KMS-11 (cell line): ENCODE data around the gene PNLIPRP2.

Experiments
- H2AFZ ChIP-seq: fragments of 200-600 bp; sonication (generic); 2 replicates; pipeline ENCODE4 v1.6.1; 2016; ENCODE audit warnings: antibody characterized with exemption, mixed run types, low read depth
- H3K27ac ChIP-seq: fragments of 200-600 bp; sonication (generic); 2 replicates; pipeline ENCODE4 v1.6.1; 2016; ENCODE audit warnings: mild to moderate bottlenecking, mixed run types
- H3K27me3 ChIP-seq: fragments of 200-600 bp; sonication (generic); 2 replicates; pipeline ENCODE4 v1.6.1; 2017; ENCODE audit warnings: mild to moderate bottlenecking, low read depth, mixed run types, moderate library complexity; ENCODE audit not compliant: insufficient read depth
- H3K36me3 ChIP-seq: fragments of 200-600 bp; sonication (generic); 2 replicates; pipeline ENCODE4 v1.6.1; 2017; ENCODE audit warnings: mild to moderate bottlenecking, mixed run types; ENCODE audit not compliant: insufficient read depth
- H3K4me1 ChIP-seq: fragments of 200-600 bp; sonication (generic); 2 replicates; pipeline ENCODE4 v1.6.1; 2016; ENCODE audit warnings: mild to moderate bottlenecking, low read depth, mixed run types; ENCODE audit not compliant: poor library complexity, severe bottlenecking
- H3K4me2 ChIP-seq: fragments of 200-600 bp; sonication (generic); 2 replicates; pipeline ENCODE4 v1.7.0; 2016; ENCODE audit warnings: mild to moderate bottlenecking, mixed run types
- H3K4me3 ChIP-seq: fragments of 200-600 bp; sonication (generic); IDR thresholded peaks from 2 replicates; pipeline ENCODE4 v1.6.1; 2017; ENCODE audit warnings: low read depth, low read length, mixed read lengths; ENCODE audit not compliant: insufficient read depth
- H3K79me2 ChIP-seq: fragments of 200-600 bp; sonication (generic); 2 replicates; pipeline ENCODE4 v1.6.1; 2016; ENCODE audit warnings: low read depth, mixed run types; ENCODE audit not compliant: insufficient read depth
- H3K9ac ChIP-seq: fragments of 200-600 bp; sonication (generic); 2 replicates; pipeline ENCODE4 v1.6.1; 2016; ENCODE audit warnings: mild to moderate bottlenecking, mixed run types
- H4K20me1 ChIP-seq: fragments of 200-600 bp; sonication (generic); 2 replicates; pipeline ENCODE4 v1.6.1; 2016; ENCODE audit warnings: mild to moderate bottlenecking, mixed run types; ENCODE audit not compliant: insufficient read depth
- TF ChIP-seq, protein P1 (sequence below): fragments of 200-600 bp; sonication (generic); conservative IDR thresholded peaks from 2 replicates; pipeline ENCODE4 v1.6.1; 2017; ENCODE audit warnings: low read depth, mild to moderate bottlenecking, antibody characterized with exemption, low read length, moderate library complexity, mixed read lengths

PNLIPRP2 gene

DNA sequence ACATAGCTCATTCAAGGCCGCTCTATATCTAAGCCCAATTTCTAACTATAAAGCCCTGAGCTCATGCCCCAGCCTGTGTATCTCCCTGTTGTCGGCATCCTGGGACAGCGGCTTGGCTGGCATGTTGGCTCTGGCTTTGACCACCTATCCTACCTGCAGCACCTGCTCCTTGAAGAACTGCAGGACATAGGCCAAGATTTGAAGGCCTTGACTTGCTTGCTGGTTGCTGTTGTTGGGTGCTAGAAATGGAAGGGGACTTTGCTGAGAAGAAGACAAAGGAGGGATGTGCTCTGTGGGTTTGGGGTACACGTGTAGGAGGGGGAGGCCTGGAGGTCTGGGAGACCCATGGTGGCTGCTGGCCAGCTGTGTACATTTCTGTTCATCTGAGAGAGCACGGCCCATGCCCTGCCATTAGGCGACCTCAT lies 11.1 kb downstream of the PNLIPRP2 start:
- no peak overlapping the region for H3K9ac ChIP-seq
- no peaks in the 10 kb centered on the region for H3K79me2 ChIP-seq
- no peak overlapping the region for H3K4me3 ChIP-seq
- no peaks in the 10 kb centered on the region for H4K20me1 ChIP-seq
- no peak overlapping the region for H3K27ac ChIP-seq
- no peaks in the 10 kb centered on the region for H3K27me3 ChIP-seq
- H2AFZ ChIP-seq = no peak overlapping the region
- H3K36me3 ChIP-seq = no peaks in the 10 kb centered on the region
- no peak overlapping the region for H3K4me2 ChIP-seq
- H3K4me1 ChIP-seq = no peaks in the 10 kb centered on the region
- TF ChIP-seq, protein P1, sequence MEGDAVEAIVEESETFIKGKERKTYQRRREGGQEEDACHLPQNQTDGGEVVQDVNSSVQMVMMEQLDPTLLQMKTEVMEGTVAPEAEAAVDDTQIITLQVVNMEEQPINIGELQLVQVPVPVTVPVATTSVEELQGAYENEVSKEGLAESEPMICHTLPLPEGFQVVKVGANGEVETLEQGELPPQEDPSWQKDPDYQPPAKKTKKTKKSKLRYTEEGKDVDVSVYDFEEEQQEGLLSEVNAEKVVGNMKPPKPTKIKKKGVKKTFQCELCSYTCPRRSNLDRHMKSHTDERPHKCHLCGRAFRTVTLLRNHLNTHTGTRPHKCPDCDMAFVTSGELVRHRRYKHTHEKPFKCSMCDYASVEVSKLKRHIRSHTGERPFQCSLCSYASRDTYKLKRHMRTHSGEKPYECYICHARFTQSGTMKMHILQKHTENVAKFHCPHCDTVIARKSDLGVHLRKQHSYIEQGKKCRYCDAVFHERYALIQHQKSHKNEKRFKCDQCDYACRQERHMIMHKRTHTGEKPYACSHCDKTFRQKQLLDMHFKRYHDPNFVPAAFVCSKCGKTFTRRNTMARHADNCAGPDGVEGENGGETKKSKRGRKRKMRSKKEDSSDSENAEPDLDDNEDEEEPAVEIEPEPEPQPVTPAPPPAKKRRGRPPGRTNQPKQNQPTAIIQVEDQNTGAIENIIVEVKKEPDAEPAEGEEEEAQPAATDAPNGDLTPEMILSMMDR = no peak

DNA sequence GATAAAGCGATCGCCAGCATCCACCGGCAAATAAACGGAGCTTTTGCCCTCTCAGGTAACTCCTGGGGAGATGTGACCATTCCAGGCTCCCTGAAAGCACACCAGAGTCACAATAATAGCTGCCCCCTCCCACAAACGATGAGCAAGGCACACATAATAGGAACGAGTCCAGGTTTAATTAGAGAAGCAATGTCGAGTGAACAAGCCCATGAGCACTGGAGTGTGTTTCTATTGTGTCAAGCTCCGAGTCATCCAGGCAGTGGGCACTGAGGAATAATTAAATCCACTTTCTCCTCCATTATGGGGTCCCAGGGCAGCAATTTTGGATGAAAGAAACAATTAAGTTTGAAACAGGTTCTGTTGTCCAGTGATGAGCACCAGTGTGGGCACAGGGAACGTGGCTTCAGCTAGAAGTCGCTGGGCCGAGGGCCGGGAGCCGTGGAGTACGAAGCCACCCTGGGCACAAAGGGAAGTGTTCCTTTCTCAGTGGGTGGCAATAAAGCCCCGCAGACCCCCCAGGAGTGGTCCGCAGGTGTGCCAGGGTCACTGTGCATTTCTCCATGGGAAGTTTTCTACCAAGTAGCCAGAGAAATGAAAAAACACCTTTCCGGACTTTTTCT lies 12.0 kb downstream of the PNLIPRP2 start:
- Histone ChIP-seq H3K4me2 (no peak overlapping the region), H2AFZ (no peak overlapping the region), H3K4me1 (no peaks in the 10 kb centered on the region), H3K27me3 (no peaks in the 10 kb centered on the region), H3K36me3 (no peaks in the 10 kb centered on the region), H4K20me1 (no peaks in the 10 kb centered on the region), H3K4me3 (no peak overlapping the region), H3K79me2 (no peaks in the 10 kb centered on the region), H3K27ac (no peak overlapping the region), H3K9ac (no peak overlapping the region)
- TF ChIP-seq, protein P1 = no peak

DNA sequence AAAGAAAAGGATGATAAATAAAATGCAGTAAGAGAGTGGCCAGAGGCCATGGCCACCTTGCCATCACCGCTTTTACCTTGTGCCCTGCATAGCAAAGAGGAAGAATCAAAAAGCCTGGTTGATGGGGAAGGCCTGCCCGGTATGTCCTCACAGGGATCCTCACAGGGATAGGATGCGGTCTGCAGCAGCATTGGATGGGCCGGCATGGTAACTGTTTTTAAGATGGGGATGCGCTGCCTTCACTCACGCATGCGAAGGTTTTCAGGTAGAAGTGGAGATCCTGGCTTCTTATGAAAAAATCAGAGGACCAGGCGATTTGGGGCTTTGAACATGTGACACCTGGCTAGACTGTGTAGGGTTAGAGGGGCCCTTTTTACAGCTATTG lies 12.5 kb downstream of the PNLIPRP2 start:
- Histone ChIP-seq H4K20me1 (no peaks in the 10 kb centered on the region), H3K79me2 (no peaks in the 10 kb centered on the region), H2AFZ (no peak overlapping the region), H3K4me1 (no peaks in the 10 kb centered on the region), H3K9ac (no peak overlapping the region), H3K4me2 (no peak overlapping the region), H3K27me3 (no peaks in the 10 kb centered on the region), H3K27ac (no peak overlapping the region), H3K4me3 (no peak overlapping the region), H3K36me3 (no peaks in the 10 kb centered on the region)
- TF ChIP-seq, protein P1 = no peak

DNA sequence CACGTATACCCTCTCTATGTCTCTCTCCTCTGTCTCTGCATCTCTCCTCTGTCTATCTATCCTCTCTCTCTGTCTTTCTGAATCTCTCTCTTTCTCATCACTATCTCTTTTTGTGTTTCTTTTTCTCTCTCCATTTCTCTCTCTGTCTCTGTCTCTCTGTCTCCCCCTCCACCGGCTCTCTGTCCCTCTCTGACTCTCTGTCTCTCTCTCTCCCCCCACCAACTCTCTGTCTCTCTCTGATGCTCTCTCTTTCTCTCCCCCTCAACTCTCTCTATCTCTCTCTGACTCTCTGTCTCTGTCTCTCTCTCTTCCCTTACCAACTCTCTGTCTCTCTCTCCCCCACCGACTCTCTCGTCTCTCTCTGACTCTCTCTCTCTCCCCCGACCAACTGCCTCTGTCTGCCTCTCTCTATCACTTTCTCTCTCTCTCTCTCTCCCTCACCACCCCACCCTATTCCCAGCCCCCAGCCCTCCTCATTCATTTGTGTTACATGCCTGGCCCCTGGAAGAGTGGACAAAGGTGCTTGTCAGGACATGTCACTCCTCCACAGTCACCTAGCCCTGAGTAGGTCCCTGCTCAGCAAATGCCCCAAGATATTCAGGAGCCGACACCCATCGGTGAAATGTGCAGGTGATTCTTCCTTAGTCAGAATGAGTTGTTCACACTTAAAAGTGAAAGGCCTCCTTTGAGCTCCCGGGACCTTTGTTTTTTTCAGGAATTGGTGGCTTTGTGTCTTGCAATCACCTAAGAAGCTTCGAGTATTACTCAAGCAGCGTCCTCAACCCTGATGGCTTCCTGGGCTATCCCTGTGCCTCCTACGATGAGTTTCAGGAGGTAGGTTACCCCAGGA lies 13.6 kb downstream of the PNLIPRP2 start:
- no peak overlapping the region for H3K27ac ChIP-seq
- no peak overlapping the region for H3K4me2 ChIP-seq
- H3K4me3 ChIP-seq = no peak overlapping the region
- H3K36me3 ChIP-seq = no peaks in the 10 kb centered on the region
- TF ChIP-seq, protein P1 = no peak
- no peaks in the 10 kb centered on the region for H3K4me1 ChIP-seq
- H4K20me1 ChIP-seq = no peaks in the 10 kb centered on the region
- no peak overlapping the region for H2AFZ ChIP-seq
- no peaks in the 10 kb centered on the region for H3K27me3 ChIP-seq
- no peaks in the 10 kb centered on the region for H3K79me2 ChIP-seq
- no peak overlapping the region for H3K9ac ChIP-seq
